Cerebellar cortex (tissue), 1 donor: Measurements from ENCODE around the gene FAM170B.

Experiments
- DNase-seq: peaks from one replicate; pipeline ENCODE4 v3.0.0-alpha.2; 2015; ENCODE audit warnings: low spot score

Gene FAM170B

GRCh38 chr10:49133706-49134248 is at the start of gene FAM170B:
FAM170B (minus strand) TSS chr10:49134021; CDS start chr10:49133918, 103 bp downstream.
- DNase-seq = no peak

DNA sequence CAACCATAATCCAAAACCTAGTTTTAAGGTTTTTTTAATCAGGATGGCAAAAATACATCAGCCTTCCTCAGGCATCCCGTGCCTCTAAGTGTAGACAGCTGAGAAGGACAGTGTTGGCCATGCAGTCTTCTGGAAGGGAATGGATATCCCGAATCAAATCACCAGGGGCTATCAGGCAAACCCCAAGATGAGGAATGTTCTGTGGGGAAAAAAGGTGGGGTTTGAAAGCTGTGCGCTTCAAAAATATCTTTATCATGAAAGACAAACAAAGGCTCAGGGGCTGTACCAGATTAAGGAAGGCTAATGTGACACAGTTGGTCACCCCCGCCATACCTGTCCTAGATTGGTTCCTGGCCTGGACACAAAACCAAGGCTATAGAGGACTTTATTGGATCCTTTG is 49.0 kb upstream of the FAM170B start:
- DNase-seq = no peak

DNA sequence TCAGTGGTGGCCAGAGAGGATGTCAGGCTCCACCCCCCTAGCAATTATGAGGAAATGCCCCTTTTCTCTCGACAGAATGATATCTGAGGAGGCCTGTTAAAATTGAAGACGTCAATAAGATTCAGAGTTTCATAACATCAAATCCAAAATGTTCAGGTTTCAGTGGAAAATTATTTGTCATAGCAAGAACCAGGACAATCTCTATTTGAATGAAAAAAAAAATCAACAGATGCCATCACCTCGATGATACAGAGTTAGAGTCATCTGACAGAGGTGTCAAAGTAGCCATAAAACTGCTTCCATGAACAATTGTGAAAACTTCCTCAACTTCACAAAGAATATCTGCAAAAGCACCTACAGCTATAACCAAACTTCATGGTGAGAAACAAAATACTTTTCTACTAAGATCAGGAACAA is 46.6 kb upstream of the FAM170B start:
- DNase-seq = no peak

GRCh38 chr10:49179699-49180443 is 46.0 kb upstream of the FAM170B start:
- no peak for DNase-seq

DNA sequence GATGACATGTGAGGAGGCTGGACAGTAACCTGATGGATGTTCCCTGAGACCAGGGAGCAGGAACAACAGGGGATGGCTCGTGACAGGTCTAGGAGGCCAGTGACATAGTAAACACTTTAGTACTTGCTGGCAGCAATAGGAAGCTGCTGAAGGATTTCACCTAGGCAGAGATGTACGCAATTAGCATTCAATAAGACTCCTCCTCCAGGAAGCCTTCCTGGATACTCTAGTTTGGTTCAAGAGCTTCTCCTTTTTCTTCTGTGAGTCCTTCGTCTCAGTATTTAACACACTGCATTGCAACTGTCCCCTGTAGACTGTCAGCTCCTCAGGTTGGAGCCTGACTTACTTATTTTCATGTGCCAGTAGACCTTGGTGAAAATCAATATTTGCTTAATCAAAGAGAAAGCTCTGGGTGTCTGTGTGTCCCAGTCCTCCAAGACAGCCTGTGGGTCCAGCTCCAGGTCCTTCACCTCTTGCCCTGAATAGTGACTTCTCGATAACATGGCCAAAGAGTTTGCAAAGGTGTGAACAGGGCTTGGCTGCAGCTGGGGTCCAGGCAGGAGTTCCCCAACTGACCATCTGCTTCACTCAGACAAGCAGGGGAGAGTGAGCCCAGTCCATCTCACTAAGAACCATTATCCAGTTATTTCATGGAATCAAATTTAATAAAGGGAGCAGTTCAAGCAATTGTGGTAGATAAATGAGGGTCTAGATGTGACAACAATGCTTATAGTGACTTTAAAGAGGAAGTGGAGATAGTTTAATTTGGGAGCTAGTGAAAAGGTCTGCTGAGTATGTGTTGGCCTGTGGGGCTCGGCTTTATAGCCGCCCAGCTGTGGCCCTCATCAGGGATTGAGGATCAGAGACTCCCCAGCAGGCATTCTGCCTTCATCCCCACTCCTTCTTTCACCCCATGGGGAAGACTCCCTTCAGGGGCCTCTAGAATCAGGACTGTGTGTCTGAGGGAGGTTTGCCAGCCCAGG is 45.0 kb upstream of the FAM170B start:
- no peak for DNase-seq

DNA sequence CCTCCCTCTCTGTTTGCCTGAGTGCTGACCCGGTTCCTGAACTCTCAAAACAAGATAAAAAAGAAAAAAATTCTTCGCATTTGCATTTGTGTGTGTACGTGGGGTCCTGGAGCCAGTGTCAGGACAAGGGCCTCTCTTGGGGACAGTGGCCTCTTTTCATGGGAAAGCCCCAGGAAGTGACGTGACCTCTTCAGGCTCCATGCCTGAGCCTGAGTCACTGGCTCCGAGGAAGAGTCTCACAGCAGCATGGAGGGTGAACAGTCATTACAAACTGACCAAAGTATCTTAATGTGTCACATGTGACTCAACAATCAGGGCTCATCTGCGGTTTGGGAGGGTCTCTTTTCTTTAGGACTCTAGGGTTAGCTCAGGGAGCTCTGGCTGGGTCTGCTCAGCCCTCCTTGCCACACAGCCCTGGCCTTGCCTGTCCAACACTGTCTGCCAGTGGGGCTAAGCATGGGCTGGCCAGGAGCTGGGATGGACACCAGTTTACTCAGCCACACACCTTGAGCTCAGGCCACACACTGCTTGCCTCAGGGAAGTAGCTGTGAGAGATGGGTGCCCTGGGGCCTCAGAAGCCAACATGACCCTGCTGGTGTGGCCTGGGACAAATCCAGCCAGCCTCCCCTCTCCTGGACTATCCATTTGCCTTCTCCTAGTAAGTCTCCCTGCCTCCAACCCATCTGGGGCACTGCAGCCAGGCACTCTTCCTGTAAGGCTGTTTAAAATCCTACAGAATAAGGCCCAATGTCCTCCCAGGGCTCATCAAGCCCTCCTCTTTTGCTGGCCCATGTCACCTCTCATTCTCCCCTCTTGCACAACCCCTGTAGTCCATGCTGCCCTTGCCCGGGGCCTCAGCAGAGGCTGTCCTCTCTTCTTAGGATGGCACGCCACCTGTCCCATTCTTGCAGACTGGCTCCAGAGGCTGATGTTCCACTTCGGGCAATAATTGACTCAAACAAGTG is 43.9 kb upstream of the FAM170B start:
- no peak for DNase-seq

DNA sequence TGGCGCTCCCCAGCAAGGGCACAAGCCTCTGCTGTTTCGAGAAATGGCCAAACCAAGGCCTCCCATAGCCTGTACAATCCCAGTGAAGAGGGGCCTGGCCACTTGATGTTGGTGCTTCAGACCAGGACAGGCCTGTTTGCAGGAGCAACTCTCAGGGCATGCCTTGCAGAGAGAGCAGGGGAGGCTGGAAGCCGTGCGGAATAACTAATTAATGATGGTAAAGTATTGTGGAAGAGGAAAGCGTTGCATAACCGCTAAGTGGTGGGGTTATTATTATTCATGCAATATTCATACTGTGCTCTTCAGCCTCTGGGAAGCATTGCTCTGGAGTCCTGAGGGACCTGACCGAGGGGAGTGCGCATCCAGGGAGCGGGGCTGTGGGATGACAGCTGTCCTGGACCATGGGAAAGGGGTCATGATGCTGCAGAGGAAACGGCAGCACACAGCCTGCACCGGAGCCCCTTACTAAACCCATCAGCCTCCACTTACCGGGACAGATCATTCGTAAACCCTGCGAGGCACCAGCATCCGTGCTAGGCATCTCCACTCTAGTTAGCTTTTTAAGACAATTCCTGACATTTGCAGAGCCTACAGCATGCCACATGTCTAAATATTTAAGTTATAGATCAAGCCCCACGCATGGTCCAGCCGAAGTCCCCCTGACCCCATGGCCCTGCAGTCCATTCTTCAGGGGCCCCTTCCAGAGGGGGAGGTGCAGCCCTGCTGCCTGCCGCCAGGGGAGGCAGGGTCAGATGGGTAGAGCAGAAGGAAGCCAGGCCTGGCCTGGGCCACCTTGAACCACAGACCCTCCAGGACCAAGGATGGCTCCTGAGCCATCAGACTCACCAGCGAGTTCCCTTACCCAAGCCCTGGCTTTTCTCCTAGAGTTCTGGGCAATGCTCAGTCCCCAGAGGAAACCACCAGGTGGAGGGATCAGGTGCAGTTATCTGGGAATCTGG is 42.8 kb upstream of the FAM170B start:
- DNase-seq = no peak

DNA sequence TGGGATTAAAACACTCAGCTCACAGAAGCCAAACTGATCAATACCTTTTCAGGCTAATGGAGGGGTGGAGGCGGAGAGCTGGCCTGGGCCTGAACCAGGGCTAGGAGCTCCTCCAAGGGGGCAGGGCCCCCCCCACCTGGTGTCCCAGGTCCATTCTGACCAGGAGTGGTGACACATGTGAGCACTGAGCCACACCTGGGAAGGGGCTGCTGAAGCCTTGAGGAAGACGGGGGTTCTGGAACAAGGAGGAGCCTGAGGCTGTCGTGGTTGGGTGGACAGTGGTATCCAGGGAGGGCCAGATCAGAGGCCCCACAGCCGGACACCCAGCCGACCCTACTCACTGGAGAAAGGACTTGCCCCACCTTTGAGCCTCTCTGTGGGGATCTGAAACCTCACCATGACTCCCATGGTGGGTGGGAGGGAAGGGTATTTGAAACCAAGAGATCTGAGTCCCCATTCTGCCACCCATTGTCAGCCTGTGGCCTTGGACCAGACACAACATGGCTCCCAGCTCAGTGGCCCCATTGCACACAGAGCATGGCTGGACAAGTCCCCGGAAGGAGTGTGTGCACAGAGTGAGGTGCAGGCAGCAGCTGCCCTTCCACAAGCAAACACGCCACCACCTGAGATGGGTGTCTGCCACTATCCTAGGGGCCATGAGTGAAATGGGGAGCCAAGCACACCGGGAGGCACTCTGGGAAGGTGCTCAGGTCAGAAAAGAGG is 41.9 kb upstream of the FAM170B start:
- no peak for DNase-seq

DNA sequence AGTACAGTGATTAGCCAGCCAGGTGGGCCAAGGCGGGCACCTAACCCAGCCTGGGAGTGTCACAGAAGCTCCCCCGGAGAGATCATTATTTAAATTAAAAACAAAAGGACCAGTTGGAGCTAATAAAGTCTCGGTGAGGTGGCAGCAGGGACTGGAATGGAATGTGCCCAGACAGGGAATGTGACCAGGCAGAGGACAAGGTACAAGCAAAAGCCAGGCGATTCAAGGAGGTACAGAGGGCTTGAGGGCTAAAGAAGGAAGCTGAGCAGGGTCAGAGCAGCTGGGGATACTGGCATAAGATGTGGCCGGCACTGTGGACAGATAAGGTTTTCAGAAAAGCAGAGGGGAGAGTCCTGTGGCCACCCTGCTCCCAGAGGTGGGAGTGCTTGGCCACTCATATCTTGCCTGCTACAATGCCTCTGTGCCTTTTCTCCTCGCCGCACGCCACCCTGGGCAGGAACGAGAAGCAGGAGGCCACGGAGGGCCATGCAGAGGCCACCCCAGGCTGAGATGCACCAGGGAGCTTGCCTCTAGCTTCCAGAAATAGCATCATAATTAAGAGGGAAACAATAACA is 41.2 kb upstream of the FAM170B start:
- DNase-seq = no peak

DNA sequence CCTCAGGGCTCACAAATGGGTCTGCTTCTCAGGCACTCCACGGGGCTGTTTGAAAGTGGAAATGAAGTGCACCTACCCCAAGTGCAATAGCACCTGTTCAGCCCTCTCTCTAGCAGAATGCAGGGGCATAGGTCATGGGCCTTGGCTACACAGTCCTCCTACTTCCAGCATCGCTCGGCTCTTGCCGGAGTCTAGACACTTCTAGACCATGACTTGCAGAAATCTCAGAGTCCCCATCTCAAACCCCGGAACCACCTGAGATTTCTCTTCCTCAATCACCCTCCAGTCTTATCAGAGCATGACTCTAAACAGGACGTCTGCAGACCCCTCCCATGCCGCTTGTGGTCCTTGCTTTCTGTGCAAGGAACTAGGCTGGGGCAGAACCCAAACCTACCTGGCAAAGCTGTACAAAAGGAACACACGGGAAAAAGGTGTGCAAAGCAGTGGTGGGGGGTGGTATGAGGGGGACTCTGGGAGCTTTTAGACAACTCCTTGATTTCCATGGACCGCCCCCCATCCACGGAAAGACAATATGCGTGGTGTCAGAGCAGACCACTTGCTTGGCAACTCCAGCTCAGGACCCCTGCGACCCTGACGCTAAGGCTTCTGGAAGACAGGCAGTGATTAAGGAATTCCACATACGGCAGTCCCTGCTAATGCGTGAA is 40.6 kb upstream of the FAM170B start:
- no peak for DNase-seq

- no peak for DNase-seq
Observed at GRCh38 chr10:49173853-49174252, 40.0 kb upstream of the FAM170B start.

- no peak for DNase-seq
Observed at GRCh38 chr10:49173201-49173772, 39.5 kb upstream of the FAM170B start.

DNA sequence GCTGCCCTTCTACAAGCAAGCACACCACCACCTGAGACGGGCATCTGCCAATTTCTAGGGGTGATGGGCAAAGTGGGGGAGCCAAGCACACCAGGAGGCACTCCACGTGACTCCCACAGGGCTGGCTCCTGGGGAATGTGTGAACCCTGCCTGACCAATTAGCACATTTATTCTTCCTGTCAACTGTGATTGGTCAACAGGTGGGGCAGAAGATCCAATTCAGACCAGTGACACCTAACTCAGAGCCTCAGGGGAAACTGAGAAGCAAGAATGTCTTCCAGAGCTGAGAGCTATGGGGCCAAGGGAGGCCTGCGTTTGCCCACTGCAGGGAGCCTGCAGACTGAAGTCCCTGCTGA is 38.9 kb upstream of the FAM170B start:
- no peak for DNase-seq

DNA sequence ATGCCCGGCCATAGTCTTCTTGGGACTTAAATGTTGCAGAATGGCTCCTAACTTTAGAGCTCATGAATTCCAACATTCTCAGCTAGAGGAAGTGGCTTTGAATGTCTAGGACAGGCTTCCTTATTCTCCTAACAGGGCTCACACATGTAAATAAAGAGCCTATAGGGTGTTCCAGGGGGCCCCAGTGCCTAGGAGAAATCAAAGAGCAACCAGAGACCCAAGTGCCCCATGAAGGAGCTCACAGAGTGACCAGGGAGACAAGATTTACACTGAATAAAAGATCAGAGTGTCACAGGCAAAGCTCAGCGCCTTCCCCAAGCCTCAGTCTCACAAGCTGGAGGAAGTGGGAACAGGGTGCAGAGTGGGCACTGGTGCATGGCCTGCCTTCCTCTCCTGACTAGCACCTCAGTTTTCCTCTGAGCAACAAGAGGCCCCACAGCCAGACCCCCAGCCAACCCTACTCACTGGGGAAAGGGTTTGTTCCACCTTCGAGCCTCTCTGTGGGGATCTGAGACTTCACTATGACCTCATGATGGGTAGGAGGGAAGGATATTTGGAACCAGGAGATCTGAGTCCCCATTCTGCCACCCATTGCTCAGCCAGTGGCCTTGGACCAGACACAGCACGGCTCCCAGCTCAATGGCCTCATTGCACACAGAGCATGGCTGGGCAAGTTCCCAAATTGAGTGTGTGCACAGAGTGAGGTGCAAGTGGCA is 38.4 kb upstream of the FAM170B start:
- no peak for DNase-seq

- DNase-seq = no peak
Observed at GRCh38 chr10:49171326-49172060, 37.7 kb upstream of the FAM170B start.

- no peak for DNase-seq
Observed at GRCh38 chr10:49170632-49171325, 37.0 kb upstream of the FAM170B start.

DNA sequence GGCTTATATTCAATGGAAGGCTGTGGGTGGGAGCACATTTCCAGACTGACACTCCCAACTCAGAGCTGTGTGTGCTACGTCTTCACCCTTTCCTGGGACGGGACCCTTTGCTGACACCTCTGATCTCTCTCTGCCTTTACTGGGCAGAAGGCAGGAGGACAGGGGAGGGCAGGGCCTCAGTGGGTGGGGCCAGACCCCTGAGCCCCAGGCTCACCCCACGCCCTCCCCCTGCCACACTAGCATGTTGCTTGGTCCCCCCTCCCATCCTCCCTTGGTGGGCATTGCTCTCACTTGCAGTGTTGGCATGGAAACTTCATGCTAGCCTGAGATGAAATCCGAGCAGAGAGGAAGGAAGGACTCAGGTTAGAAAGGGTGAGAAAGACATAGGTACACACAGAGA is 36.0 kb upstream of the FAM170B start:
- no peak for DNase-seq
